Fibroblast of skin of back (primary cell): Measurements from ENCODE around the gene ST3GAL3.

Experiments
- DNase-seq: peaks from one replicate; pipeline ENCODE4 v3.0.0-alpha.2; 2013

ST3GAL3 gene

DNA sequence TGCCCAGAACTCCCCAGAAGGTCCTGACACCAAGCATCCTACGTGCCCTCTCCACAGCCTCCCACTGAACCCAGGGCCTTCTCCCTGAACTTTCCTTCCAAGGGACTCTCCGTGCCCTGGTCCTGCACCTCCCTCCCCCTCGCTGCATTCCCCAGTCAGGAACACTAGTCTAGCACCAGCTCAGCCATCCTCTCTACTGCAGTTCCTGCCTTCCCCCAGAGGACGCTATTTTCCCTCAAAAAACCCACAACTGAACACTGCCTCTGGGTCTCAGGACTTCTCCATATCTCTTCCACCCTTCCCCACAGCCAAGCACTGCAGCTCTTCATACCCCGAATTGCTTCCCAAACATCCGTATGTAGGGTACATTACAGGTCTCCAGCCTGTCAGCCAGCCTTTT lies 213.7 kb downstream of the ST3GAL3 start:
- no peak for DNase-seq

GRCh38 chr1:43924516-43924915 lies 217.2 kb downstream of the ST3GAL3 start:
- DNase-seq, result no peak

DNA sequence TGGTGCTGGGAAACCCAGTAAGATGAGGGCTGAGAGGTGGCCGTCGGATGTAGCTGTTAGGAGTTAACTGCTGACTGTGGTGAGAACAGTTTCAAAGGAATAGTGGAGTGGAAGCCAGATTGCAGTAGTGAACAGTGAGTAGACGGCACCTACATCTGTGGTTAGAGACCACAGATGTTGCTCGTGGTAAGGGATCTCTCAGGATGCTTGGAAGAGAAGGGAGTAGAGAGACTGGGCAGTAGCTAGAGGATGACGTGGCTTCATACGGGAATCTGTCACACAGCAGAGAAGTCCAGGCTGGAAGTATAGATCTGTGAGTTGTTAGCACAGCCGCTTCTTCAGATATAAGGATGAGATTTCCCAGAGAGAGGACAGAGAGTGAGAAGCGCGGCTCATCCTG lies 218.5 kb downstream of the ST3GAL3 start:
- no peak for DNase-seq

DNA sequence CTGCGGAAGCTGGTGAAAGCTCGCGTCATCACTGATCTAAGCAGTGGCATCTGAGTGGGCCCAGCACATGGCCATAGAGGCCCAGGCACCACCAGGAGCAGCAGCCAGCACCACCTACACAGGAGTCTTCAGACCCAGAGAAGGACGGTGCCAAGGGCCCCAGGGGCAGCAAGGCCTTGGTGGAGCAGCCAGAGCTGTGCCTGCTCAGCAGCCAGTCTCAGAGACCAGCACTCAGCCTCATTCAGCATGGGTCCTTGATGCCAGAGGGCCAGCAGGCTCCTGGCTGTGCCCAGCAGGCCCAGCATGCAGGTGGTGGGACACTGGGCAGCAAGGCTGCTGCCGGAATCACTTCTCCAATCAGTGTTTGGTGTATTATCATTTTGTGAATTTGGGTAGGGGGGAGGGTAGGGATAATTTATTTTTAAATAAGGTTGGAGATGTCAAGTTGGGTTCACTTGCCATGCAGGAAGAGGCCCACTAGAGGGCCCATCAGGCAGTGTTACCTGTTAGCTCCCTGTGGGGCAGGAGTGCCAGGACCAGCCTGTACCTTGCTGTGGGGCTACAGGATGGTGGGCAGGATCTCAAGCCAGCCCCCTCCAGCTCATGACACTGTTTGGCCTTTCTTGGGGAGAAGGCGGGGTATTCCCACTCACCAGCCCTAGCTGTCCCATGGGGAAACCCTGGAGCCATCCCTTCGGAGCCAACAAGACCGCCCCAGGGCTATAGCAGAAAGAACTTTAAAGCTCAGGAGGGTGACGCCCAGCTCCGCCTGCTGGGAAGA lies 223.0 kb downstream of the ST3GAL3 start:
- DNase-seq, result peak; percentile 41

DNA sequence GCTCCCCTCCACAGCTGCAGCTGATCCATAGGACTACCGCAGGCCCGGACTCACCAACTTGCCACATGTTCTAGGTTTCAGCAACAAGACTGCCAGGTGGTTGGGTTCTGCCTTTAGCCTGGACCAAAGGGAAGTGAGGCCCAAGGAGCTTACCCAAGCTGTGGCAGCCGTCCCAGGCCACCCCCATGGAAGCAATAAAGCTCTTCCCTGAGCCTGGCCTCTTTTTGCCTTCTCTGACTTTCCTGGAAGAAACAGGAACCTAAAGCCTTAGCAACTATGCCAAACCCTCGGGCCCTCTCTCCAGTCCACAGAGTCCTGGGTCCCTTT lies 223.6 kb downstream of the ST3GAL3 start:
- no peak for DNase-seq

DNA sequence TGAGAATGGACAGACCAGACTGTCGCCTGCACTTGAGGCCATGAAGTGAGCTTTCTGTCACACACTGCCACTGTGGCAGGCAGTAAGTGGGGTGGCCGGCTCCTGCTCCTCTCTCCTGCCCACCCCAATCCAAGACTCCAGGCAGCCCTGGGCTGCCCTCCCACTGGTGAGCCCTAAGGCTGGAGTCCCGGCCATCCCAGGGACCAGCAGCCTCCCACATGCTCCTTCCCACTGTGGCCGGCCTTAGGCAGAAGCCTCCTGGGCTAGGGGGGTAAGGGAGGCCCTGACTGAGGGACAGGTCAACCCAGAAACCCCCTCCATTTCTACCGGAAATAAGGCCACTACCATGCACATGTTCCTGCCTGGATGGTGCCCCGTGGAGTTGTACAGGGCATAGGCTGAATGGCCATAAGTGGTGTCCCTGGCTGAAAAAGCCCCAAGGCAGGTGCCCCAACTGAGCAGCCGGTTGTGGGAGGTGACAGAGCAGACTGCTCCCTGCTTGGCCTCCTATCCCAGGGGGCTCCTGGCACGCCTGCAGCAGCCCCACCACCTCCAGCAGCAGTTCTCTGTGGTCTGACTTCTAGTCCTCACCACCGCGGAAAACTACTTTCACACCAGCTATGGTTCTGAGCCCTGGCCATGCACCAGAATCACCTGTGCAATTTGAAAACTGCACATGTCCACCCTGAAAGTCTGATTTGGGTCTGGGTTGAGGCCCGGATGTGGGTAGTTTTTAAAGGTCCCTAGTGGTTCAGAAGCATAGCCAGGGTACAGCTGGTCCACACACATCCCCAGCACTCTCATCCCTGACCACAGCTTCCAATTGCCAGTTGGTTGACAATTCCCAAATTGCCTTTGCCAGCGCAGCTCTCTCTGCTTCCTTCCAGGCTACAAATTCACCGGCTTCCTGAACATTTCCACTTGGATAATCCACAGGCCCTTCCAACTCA lies 224.7 kb downstream of the ST3GAL3 start:
- DNase-seq, result no peak

DNA sequence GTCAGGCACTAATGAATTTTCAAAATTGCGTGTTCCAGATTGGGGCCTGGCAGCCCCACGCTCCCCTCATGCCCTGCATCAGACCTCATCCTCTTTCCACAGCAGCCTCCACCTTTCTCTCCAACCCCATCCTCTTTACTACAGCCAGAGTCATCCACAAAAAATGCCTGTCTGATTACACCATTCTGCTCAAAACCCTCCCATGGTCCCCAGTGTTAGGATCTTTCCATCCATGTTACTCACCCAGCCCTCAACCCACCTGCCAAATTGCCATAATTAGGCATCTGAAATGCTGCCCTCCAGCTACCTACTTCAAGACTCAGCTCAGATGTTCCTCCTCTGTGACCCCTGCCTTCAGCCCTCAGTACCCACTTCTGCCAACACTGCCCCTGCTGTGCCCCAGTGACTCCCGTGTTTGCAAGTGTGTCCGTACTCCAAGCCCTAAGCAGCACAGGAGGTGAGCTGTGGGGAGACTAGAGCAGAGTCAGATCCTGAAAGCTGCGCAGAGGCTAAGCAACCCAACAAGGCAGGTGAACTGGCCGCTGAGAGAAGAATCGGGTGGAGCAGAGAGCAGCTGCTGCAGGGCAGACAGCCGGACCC lies 225.6 kb downstream of the ST3GAL3 start:
- DNase-seq, result peak; percentile 72

DNA sequence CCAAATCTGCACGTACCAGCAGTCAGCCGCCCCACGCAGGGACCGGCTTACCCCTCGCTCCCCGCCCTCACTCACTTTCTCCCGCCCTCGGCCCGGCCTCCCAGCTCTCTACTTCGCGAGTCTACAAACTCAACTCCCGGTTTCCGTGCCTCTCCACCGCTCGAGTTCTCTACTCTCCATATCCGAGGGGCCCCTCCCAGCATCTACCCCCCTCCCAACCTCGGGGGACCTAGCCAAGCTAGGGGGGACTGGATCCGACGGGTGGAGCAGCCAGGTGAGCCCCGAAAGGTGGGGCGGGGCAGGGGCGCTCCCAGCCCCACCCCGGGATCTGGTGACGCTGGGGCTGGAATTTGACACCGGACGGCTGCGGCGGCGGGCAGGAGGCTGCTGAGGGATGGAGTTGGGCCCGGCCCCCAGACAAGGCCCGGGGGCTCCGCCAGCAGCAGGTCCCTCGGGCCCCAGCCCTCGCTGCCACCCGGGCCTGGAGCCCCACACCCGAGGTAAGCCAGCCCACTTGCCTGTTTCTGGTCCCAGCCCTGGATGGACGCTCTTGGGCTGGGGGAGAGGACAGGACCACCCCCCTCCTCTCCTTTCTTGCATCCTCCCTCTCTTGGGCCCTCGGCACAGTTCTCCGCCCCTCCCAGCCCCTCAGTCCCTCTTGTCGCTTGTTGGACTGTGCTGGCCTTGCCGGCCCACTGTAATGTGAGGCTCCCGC lies 226.2 kb downstream of the ST3GAL3 start, which contains the start of gene ARTN:
ARTN (plus strand) TSS at position 416 of the 715 bp plus-strand sequence. CDS start 1,856 bp downstream, outside the sequence.
- no peak for DNase-seq

DNA sequence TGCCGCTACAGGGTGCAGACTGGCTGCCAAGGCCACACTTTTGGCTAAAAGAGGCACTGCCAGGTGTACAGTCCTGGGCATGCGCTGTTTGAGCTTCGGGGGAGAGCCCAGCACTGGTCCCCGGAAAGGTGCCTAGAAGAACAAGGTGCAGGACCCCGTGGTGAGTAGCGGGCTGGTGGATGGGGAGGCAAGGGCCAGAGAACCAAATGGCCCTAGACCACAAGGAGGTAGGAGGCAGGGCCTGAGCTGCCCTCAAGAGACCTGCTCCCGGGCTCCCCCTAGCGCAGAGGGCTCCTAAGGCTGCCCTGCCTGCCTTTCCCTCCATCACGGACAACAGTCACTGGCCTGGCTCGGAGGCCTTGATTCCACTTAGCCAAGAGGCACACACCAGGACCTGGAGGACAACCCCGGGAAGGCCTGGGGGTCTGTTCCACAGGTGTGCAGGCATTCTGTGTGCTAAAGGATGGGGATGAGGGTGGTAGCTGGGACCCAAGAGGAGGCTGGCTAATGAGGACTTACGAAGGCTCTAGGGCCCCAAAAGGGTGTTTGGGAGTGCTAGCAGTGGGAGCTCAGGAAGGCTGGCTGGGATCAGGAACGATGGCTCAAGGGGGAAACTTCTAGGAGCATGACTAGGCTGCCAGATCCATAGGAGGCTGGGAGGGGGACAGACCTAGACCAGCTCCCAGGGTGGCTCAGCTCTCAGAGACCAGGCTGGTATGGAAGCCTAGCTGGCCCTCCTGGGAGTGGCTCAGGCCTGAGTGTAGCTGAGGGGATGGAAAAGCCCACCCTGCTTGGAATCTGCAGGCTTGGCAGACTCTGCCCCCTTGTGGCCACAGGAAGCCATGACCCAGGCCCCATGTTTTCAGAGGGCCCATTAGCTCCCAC lies 227.0 kb downstream of the ST3GAL3 start:
- peak; percentile 58 for DNase-seq

- DNase-seq, result no peak
Observed at GRCh38 chr1:43934986-43935324, 227.6 kb downstream of the ST3GAL3 start.

GRCh38 chr1:43935711-43936427 lies 228.5 kb downstream of the ST3GAL3 start:
- DNase-seq, result no peak

GRCh38 chr1:43936431-43937151 lies 229.3 kb downstream of the ST3GAL3 start:
- no peak for DNase-seq

DNA sequence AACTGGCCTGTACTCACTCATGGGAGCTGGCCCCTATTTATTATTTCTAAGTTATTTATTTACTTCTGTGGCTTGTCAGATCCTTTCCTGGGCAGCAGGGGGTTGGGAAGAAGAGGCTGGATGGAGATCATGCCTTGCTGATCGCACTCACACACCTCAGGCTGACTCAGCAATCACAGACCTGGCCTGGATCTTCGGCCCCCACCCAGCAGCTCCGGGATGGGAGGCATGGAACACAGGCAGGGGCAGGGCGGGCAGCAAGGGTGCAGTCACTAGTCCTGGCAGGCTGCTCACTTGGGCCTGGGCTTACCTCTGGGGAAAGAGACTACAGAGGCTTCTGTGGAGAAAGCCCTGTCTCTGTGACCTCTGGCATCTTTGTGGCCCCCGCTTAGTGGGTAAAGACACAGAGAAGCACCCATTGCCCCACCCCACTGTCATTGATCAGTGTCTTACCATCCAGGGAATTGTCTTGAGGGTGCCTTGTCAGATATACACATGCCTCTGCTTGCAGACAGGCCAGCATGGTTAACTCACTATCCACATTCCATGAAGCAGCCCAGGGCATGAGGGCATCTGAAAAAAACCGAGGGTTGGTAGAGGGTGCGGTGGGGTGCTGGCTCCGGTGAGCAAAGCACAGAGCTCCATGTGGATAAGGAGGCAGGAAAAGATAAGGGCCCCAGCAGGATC lies 230.0 kb downstream of the ST3GAL3 start:
- no peak for DNase-seq

DNA sequence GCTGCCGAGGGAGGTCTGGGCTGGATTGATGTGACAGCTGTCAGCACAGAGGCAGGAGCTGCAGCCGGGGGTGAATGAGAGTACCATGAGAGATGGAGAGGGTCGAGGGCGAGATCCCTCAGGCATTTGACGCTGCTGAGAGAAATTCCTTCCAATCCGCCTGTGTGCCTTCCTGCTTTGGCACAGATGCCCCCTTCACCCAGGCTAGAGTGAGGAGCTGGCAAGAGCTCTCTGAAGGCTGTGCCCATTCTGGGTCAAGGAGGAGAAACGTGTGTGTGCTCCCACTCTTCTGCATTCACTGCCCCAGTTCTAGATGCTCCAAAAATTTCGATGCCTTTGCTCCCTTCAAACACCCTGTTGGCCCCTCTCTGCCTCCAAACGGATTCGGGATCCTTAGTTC lies 231.0 kb downstream of the ST3GAL3 start:
- DNase-seq, result no peak

DNA sequence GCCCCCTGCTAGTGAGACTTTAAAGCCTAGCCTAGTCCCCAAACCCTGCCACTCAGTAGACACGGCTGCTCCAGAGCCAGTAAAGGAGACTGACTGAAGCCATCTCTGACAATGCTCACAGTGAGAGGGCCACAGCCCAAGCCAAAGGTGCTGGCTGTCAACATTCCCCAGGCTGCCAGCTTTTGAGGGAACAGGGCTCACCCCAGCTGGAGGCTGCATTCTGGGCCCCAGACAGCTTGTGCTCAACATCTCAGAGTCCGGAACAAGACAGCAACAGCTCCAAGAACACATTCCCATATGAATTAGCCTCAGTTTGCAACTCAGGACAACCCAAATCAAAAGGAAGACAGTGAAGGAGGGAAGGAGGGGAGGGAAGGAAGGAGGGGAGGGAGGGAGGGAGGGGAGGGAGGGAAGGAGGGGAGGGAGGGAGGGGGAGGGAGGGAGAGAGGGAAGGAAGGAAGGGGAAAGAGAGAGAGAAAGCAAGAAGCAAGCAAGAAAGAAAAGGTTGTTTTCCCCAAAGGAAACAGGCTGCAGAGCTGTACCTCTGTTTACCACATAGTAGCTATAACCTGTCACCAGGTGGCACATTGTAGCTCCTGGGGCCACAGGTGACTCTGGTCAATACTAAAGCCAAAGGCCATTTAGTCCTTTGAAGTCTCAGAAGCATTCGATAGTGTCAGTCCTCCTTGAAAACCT lies 231.7 kb downstream of the ST3GAL3 start:
- no peak for DNase-seq

DNA sequence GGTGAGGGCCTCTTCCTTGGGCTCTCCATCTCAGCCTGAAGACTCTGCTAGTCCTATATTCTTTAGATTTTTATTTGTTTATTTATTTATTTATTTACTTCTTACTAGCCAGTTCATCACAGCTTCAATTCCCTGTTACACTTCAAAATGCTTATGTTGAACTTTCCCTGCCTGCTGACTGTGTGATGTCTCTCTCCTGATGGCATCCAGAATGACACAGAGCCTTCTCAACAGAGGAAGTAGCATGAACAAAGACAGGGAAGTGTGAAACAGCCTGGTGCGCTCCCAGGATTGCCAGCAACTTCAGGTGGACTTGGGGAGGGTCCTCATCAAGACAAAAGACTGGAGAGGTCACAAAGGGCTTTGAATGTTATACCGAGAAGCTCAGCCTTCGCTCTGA lies 235.1 kb downstream of the ST3GAL3 start:
- no peak for DNase-seq

DNA sequence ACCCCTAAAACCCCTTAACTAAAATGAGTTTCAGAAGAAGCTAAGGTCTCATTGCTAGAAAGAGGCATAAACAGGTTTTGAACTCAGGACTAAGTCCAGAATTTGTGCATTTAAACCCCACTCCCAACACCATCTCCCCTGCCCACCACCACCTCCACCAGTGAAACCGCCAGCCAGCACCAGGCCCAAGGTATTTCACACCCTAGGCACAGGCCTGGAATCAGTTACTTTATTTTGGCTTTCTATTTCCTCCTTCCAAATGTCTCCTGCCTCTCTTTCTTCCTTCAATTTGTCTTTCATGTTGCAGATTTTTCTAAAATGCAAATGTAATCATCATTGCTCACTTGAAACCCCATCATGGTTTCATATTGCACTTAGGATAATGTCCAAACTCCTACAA lies 237.5 kb downstream of the ST3GAL3 start:
- no peak for DNase-seq

- DNase-seq, result no peak
Observed at GRCh38 chr1:43945674-43946235, 238.4 kb downstream of the ST3GAL3 start.
